SK-N-SH (cell line): ENCODE results near the gene TBL1Y. TPM values are rescaled to one million over a fixed set of nuclear protein-coding genes. Genes with fewer than 3 reads are reported as not detected.

ENCODE experiments used
- CTCF ChIA-PET: fragments of 300-600, 350-600 bp; formaldehyde crosslinking; extraction: SDS; loops from one replicate; lab custom pipeline; 2021; lab: Yijun Ruan, JAX
- POLR2A ChIA-PET: fragments of 350-600 bp; sonication (Branson Sonifier 250); formaldehyde crosslinking; extraction: SDS; loops from one replicate; lab custom pipeline; 2020; ENCODE audit warnings: antibody characterized with exemption, inconsistent platforms; lab: Yijun Ruan, JAX
- DNase-seq: peaks from one replicate; pipeline ENCODE4 v3.0.0; 2012
- H2AFZ ChIP-seq: fragments of 200-600 bp; sonication (generic); 2 replicates; pipeline ENCODE4 v1.8.1; 2016; ENCODE audit warnings: antibody characterized with exemption, mild to moderate bottlenecking, low read depth
- H3F3A ChIP-seq: fragments of 200-600 bp; sonication (generic); replicated peaks from 2 replicates; pipeline ENCODE3; 2016; ENCODE audit warnings: antibody characterized with exemption, mild to moderate bottlenecking; ENCODE audit not compliant: insufficient read depth
- H3K27ac ChIP-seq, 2 experiments: fragments of 200-500 bp in 1 of 2; fragments of 200-600 bp in 1 of 2; sonication (Bioruptor generic) in 1 of 2; sonication (generic), shearing (Covaris generic) in 1 of 2; 2 replicates each; pipeline versions ENCODE4 v1.5.1 to v1.6.1; 2014 to 2016; ENCODE audit warnings: low read depth in 2 of 2, inconsistent platforms in 1 of 2, low read length in 1 of 2, mild to moderate bottlenecking in 1 of 2, mixed read lengths in 1 of 2
- H3K27me3 ChIP-seq: fragments of 200-600 bp; sonication (generic), shearing (Covaris generic); 2 replicates; pipeline ENCODE4 v1.6.1; 2016; ENCODE audit warnings: mixed run types; ENCODE audit not compliant: insufficient read depth
- H3K36me3 ChIP-seq, 2 experiments: fragments of 200-500 bp in 1 of 2; fragments of 200-600 bp in 1 of 2; sonication (Bioruptor generic) in 1 of 2; sonication (generic) in 1 of 2; replicated peaks in 1 of 2; 2 replicates each; pipeline versions ENCODE3 to v1.5.1; 2014 to 2016; ENCODE audit warnings: low read length in 1 of 2, mild to moderate bottlenecking in 1 of 2; ENCODE audit not compliant: insufficient read depth in 2 of 2, control insufficient read depth in 1 of 2
- H3K4me1 ChIP-seq, 2 experiments: fragments of 200-500 bp in 1 of 2; fragments of 200-600 bp in 1 of 2; sonication (Bioruptor generic) in 1 of 2; sonication (generic), shearing (Covaris generic) in 1 of 2; 2 replicates each; pipeline versions ENCODE4 v1.5.1 to v1.6.1; 2014 to 2016; ENCODE audit warnings: low read depth in 1 of 2, low read length in 1 of 2, mixed run types in 1 of 2; ENCODE audit not compliant: insufficient read depth in 2 of 2, control insufficient read depth in 1 of 2
- H3K4me2 ChIP-seq: fragments of 200-600 bp; sonication (generic), shearing (Covaris generic); 2 replicates; pipeline ENCODE4 v1.6.1; 2017; ENCODE audit warnings: mixed run types
- H3K4me3 ChIP-seq, 2 experiments: fragments of 200-500 bp in 1 of 2; fragments of 200-600 bp in 1 of 2; sonication (Bioruptor generic) in 1 of 2; sonication (generic), shearing (Covaris generic) in 1 of 2; 2 replicates each; pipeline versions ENCODE4 v1.5.1 to v1.8.1; 2014 to 2016; ENCODE audit warnings: low read depth in 2 of 2, inconsistent platforms in 1 of 2, low read length in 1 of 2, mild to moderate bottlenecking in 1 of 2, mixed read lengths in 1 of 2, moderate library complexity in 1 of 2
- H3K79me2 ChIP-seq: fragments of 200-600 bp; sonication (generic); 2 replicates; pipeline ENCODE4 v1.8.1; 2017; ENCODE audit warnings: mild to moderate bottlenecking; ENCODE audit not compliant: insufficient read depth
- H3K9ac ChIP-seq: fragments of 200-600 bp; sonication (generic); 2 replicates; pipeline ENCODE4 v1.6.1; 2017; ENCODE audit warnings: mixed run types
- H3K9me2 ChIP-seq: fragments of 200-600 bp; sonication (generic); 2 replicates; pipeline ENCODE4 v1.6.1; 2017; ENCODE audit warnings: mixed run types
- H3K9me3 ChIP-seq: fragments of 200-600 bp; sonication (generic); 2 replicates; pipeline ENCODE4 v1.6.1; 2017; ENCODE audit warnings: mixed run types, mild to moderate bottlenecking, moderate library complexity
- H4K20me1 ChIP-seq: fragments of 200-600 bp; sonication (generic); 2 replicates; pipeline ENCODE4 v1.6.1; 2017; ENCODE audit warnings: mild to moderate bottlenecking, mixed run types; ENCODE audit not compliant: insufficient read depth
- ELF1 ChIP-seq: IDR thresholded peaks from 2 replicates; pipeline ENCODE4 v1.4.0; 2012
- EP300 ChIP-seq, 2 experiments: IDR thresholded peaks; 2 replicates each; pipeline versions ENCODE4 v1.4.0 to v1.6.1; 2012; ENCODE audit warnings: borderline replicate concordance in 1 of 2, low read depth in 1 of 2, low read length in 1 of 2
- FOXJ3 ChIP-seq: sonication (generic); formaldehyde crosslinking; IDR thresholded peaks from 2 replicates; pipeline ENCODE4 v1.5.1; 2020; ENCODE audit warnings: mild to moderate bottlenecking, missing genetic modification reagents
- FOXM1 ChIP-seq: IDR thresholded peaks from 2 replicates; pipeline ENCODE4 v1.4.0; 2012; ENCODE audit warnings: low read depth, mild to moderate bottlenecking
- GABPA ChIP-seq: IDR thresholded peaks from 2 replicates; pipeline ENCODE4 v1.4.0; 2012; ENCODE audit warnings: low read depth, mild to moderate bottlenecking
- GATA2 ChIP-seq: sonication (generic); formaldehyde crosslinking; IDR thresholded peaks from 2 replicates; pipeline ENCODE4 v1.5.0; 2020; ENCODE audit warnings: mild to moderate bottlenecking, missing genetic modification reagents
- IRF3 ChIP-seq: fragments of 150-350 bp; IDR thresholded peaks from 2 replicates; pipeline ENCODE4 v1.6.1; 2016; ENCODE audit warnings: mild to moderate bottlenecking, low read depth, low read length
- JUND ChIP-seq: IDR thresholded peaks from 2 replicates; pipeline ENCODE4 v1.4.0; 2012
- MAX ChIP-seq: IDR thresholded peaks from 2 replicates; pipeline ENCODE4 v1.4.0; 2012; ENCODE audit warnings: low read depth
- MEF2A ChIP-seq: IDR thresholded peaks from 2 replicates; pipeline ENCODE4 v1.4.0; 2012; ENCODE audit warnings: low read depth, borderline replicate concordance
- NRF1 ChIP-seq: IDR thresholded peaks from 2 replicates; pipeline ENCODE4 v1.6.1; 2012; ENCODE audit warnings: low read depth, mild to moderate bottlenecking, low read length
- PBX3 ChIP-seq: IDR thresholded peaks from 2 replicates; pipeline ENCODE4; 2012
- RAD21 ChIP-seq: IDR thresholded peaks from 2 replicates; pipeline ENCODE4 v1.6.1; 2012; ENCODE audit warnings: mild to moderate bottlenecking, low read length
- RCOR1 ChIP-seq: fragments of 150-350 bp; IDR thresholded peaks from 2 replicates; pipeline ENCODE4 v1.6.1; 2017; ENCODE audit warnings: antibody characterized with exemption, low read length
- REST ChIP-seq: IDR thresholded peaks from 2 replicates; pipeline ENCODE4 v1.6.1; 2012; ENCODE audit warnings: mild to moderate bottlenecking, low read depth, low read length, moderate library complexity
- RFX5 ChIP-seq: IDR thresholded peaks from 2 replicates; pipeline ENCODE4 v1.6.1; 2012; ENCODE audit warnings: mild to moderate bottlenecking, improper control_type of control experiment, low read length
- RXRA ChIP-seq: IDR thresholded peaks from 2 replicates; pipeline ENCODE4 v1.4.0; 2012; ENCODE audit warnings: low read depth, mild to moderate bottlenecking, borderline replicate concordance
- SIN3A ChIP-seq: IDR thresholded peaks from 2 replicates; pipeline ENCODE4 v1.6.1; 2012; ENCODE audit warnings: low read depth, mild to moderate bottlenecking, low read length, moderate library complexity, borderline replicate concordance
- TAF1 ChIP-seq: IDR thresholded peaks from 2 replicates; pipeline ENCODE4 v1.6.1; 2012; ENCODE audit warnings: low read depth, mild to moderate bottlenecking, low read length, moderate library complexity, borderline replicate concordance
- TEAD4 ChIP-seq: IDR thresholded peaks from 2 replicates; pipeline ENCODE4 v1.4.0; 2012; ENCODE audit warnings: mild to moderate bottlenecking, borderline replicate concordance; ENCODE audit not compliant: insufficient read depth
- USF2 ChIP-seq: fragments of 150-350 bp; IDR thresholded peaks from 2 replicates; pipeline ENCODE4 v1.6.1; 2017; ENCODE audit warnings: antibody characterized with exemption, low read length, low read depth, borderline replicate concordance
- YY1 ChIP-seq: IDR thresholded peaks from 2 replicates; pipeline ENCODE4 v1.4.0; 2012; ENCODE audit warnings: low read depth, mild to moderate bottlenecking
- WGBS: methylation state at CpG from one replicate; pipeline ENCODE4 v1.1.6; 2017; ENCODE audit warnings: low lambda C conversion rate; 5-methylcytosine and 5-hydroxymethylcytosine counted together
- polyA plus RNA-seq, 3 experiments: library from polyadenylated mRNA; depleted of rRNA; stranded (reverse); fragments of >200 nt; gene quantifications; 2 replicates each; pipeline ENCODE4 v1.2.3, GENCODE V29; 2012

The TBL1Y gene
- polyA plus RNA-seq, 1 of the 3 experiments (the other 2 are of a cell fraction): not detected

- no peak overlapping the region for H3K9ac ChIP-seq
- H3K27ac ChIP-seq: no peak overlapping the region
- no peak overlapping the region for H2AFZ ChIP-seq
- H3K9me3 ChIP-seq: no peaks in the 10 kb centered on the region
- no peaks in the 10 kb centered on the region for H4K20me1 ChIP-seq
- no peaks in the 10 kb centered on the region for H3K4me1 ChIP-seq
- H3K4me2 ChIP-seq: no peak overlapping the region
- no peak for DNase-seq
- no CpG with 5 or more reads among the region's 5 CpGs for WGBS
- H3K9me2 ChIP-seq: no peaks in the 10 kb centered on the region
- H3K36me3 ChIP-seq: no peaks in the 10 kb centered on the region
- no peaks in the 10 kb centered on the region for H3K79me2 ChIP-seq
- no peaks in the 10 kb centered on the region for H3F3A ChIP-seq
- CTCF ChIA-PET: no interaction called here
- POLR2A ChIA-PET: no interaction called here
- H3K4me3 ChIP-seq: no peak overlapping the region
- no peaks in the 10 kb centered on the region for H3K27me3 ChIP-seq
- no peak for TF ChIP-seq SIN3A
- no peak for TF ChIP-seq RCOR1
- no peak for TF ChIP-seq FOXJ3 (CRISPR knock-in tag)
- no peak for TF ChIP-seq NRF1
- TF ChIP-seq MAX: no peak
- TF ChIP-seq RXRA: no peak
- TF ChIP-seq FOXM1: no peak
- no peak for TF ChIP-seq GABPA
- TF ChIP-seq TAF1: no peak
- no peak for TF ChIP-seq JUND
- TF ChIP-seq EP300 (IDR thresholded peaks at IDR 0.05; ENCODE audit: borderline replicate concordance in 1 of 2, low read depth in 1 of 2, low read length in 1 of 2): no peak
- no peak for TF ChIP-seq RAD21
- TF ChIP-seq RFX5: no peak
- TF ChIP-seq IRF3: no peak
- no peak for TF ChIP-seq MEF2A
- no peak for TF ChIP-seq USF2
- TF ChIP-seq, all 33 proteins: peak for 0
Observed at GRCh38 chrY:6977783-6978182, 67.3 kb downstream of the TBL1Y start.

GRCh38 chrY:6983221-6983620, 72.7 kb downstream of the TBL1Y start:
- no peaks in the 10 kb centered on the region for H3K27me3 ChIP-seq
- WGBS: no CpG with 5 or more reads among the region's 3 CpGs
- H3K4me3 ChIP-seq: no peak overlapping the region
- no peaks in the 10 kb centered on the region for H3K79me2 ChIP-seq
- no peaks in the 10 kb centered on the region for H3K9me3 ChIP-seq
- CTCF ChIA-PET: no interaction called here
- no peak overlapping the region for H3K9ac ChIP-seq
- no peak overlapping the region for H3K27ac ChIP-seq
- H3K4me1 ChIP-seq: no peaks in the 10 kb centered on the region
- H4K20me1 ChIP-seq: no peaks in the 10 kb centered on the region
- DNase-seq: no peak
- H3K4me2 ChIP-seq: no peak overlapping the region
- no peaks in the 10 kb centered on the region for H3K9me2 ChIP-seq
- H3F3A ChIP-seq: no peaks in the 10 kb centered on the region
- POLR2A ChIA-PET: no interaction called here
- H2AFZ ChIP-seq: no peak overlapping the region
- no peaks in the 10 kb centered on the region for H3K36me3 ChIP-seq
- TF ChIP-seq EP300 (IDR thresholded peaks at IDR 0.05; ENCODE audit: borderline replicate concordance in 1 of 2, low read depth in 1 of 2, low read length in 1 of 2): no peak
- TF ChIP-seq IRF3: no peak
- no peak for TF ChIP-seq TEAD4
- no peak for TF ChIP-seq ELF1
- no peak for TF ChIP-seq GATA2 (CRISPR knock-in tag)
- TF ChIP-seq YY1: no peak
- no peak for TF ChIP-seq REST
- no peak for TF ChIP-seq SIN3A
- no peak for TF ChIP-seq PBX3
- TF ChIP-seq MEF2A: no peak
- TF ChIP-seq GABPA: no peak
